Mesenchymal stem cell (in vitro differentiated cells and primary cell): ENCODE measurements around the gene UNC13B.
A peak's percentile ranks its signal among the peaks of the same experiment; 100 is the strongest.

Source experiments
- DNase-seq: peaks from one replicate; pipeline ENCODE4 v3.0.0-alpha.2; 2013
- H2AFZ ChIP-seq: one replicate; pipeline ENCODE4 v1.6.1; 2013; ENCODE audit warnings: low read depth, mild to moderate bottlenecking, control low read depth, inconsistent platforms, low read length, moderate library complexity
- H2AK5ac ChIP-seq: 2 replicates; pipeline ENCODE4 v1.6.1; 2013; ENCODE audit warnings: low read length, moderate library complexity, mild to moderate bottlenecking, inconsistent platforms; ENCODE audit not compliant: severe bottlenecking
- H2BK120ac ChIP-seq: one replicate; pipeline ENCODE4 v1.6.1; 2013; ENCODE audit warnings: low read depth, mild to moderate bottlenecking, inconsistent platforms, low read length, moderate library complexity
- H2BK12ac ChIP-seq, 2 experiments: one replicate each; pipeline ENCODE4 v1.6.1; 2013; ENCODE audit warnings: inconsistent platforms in 2 of 2, low read length in 2 of 2, mild to moderate bottlenecking in 2 of 2, moderate library complexity in 2 of 2, control low read depth in 1 of 2
- H2BK15ac ChIP-seq: one replicate; pipeline ENCODE4 v1.6.1; 2013; ENCODE audit warnings: mild to moderate bottlenecking, low read depth, inconsistent platforms; ENCODE audit not compliant: poor library complexity, severe bottlenecking
- H2BK5ac ChIP-seq: 2 replicates; pipeline ENCODE4 v1.6.1; 2013; ENCODE audit warnings: low read depth, mild to moderate bottlenecking, low read length, control low read depth, inconsistent platforms; ENCODE audit not compliant: poor library complexity, severe bottlenecking
- H3K14ac ChIP-seq, 2 experiments: one replicate each; pipeline ENCODE4 v1.6.1; 2013; ENCODE audit warnings: inconsistent platforms in 2 of 2, low read length in 2 of 2, control low read depth in 1 of 2, mild to moderate bottlenecking in 1 of 2, moderate library complexity in 1 of 2
- H3K18ac ChIP-seq, 2 experiments: one replicate each; pipeline ENCODE4 v1.6.1; 2013; ENCODE audit warnings: inconsistent platforms in 2 of 2, low read length in 2 of 2, control low read depth in 1 of 2, low read depth in 1 of 2, mild to moderate bottlenecking in 1 of 2
- H3K23ac ChIP-seq, 2 experiments: one replicate each; pipeline ENCODE4 v1.6.1; 2013; ENCODE audit warnings: inconsistent platforms in 2 of 2, low read length in 2 of 2, mild to moderate bottlenecking in 2 of 2, moderate library complexity in 2 of 2, control low read depth in 1 of 2
- H3K27ac ChIP-seq: 2 replicates; pipeline ENCODE4 v1.5.1; 2013; ENCODE audit warnings: mild to moderate bottlenecking, moderate library complexity, low read length, control low read depth, inconsistent platforms; ENCODE audit not compliant: poor library complexity, severe bottlenecking
- H3K27me3 ChIP-seq, 2 experiments: 2 replicates each; pipeline versions ENCODE4 v1.6.1 to v1.7.0; 2013; ENCODE audit warnings: low read length in 2 of 2, mild to moderate bottlenecking in 2 of 2, moderate library complexity in 2 of 2, control low read depth in 1 of 2, inconsistent platforms in 1 of 2; ENCODE audit not compliant: control insufficient read depth in 1 of 2, insufficient read depth in 1 of 2
- H3K36me3 ChIP-seq, 2 experiments: 2 replicates each; pipeline versions ENCODE4 v1.6.1 to v1.7.0; 2013; ENCODE audit warnings: low read length in 2 of 2, control low read depth in 1 of 2, inconsistent platforms in 1 of 2, low read depth in 1 of 2, mild to moderate bottlenecking in 1 of 2; ENCODE audit not compliant: insufficient read depth in 2 of 2, control insufficient read depth in 1 of 2
- H3K4ac ChIP-seq, 2 experiments: one replicate each; pipeline ENCODE4 v1.6.1; 2013; ENCODE audit warnings: inconsistent platforms in 2 of 2, low read length in 2 of 2, mild to moderate bottlenecking in 2 of 2, moderate library complexity in 2 of 2, control low read depth in 1 of 2, low read depth in 1 of 2
- H3K4me1 ChIP-seq: 2 replicates; pipeline ENCODE4 v1.6.1; 2013; ENCODE audit warnings: low read depth, low read length, control low read depth; ENCODE audit not compliant: control insufficient read depth, insufficient read depth
- H3K4me2 ChIP-seq: 2 replicates; pipeline ENCODE4 v1.6.1; 2013; ENCODE audit warnings: low read length, mild to moderate bottlenecking, inconsistent platforms; ENCODE audit not compliant: poor library complexity, severe bottlenecking
- H3K4me3 ChIP-seq, 2 experiments: 2 replicates each; pipeline versions ENCODE4 v1.5.1 to v1.7.0; 2013; ENCODE audit warnings: low read length in 2 of 2, mild to moderate bottlenecking in 2 of 2, control low read depth in 1 of 2, low read depth in 1 of 2; ENCODE audit not compliant: insufficient read depth in 1 of 2
- H3K79me1 ChIP-seq: replicated peaks from 2 replicates; pipeline ENCODE4 v1.6.1; 2013; ENCODE audit warnings: mild to moderate bottlenecking, control low read depth, low read length, inconsistent platforms; ENCODE audit not compliant: poor library complexity, severe bottlenecking
- H3K9ac ChIP-seq: 2 replicates; pipeline ENCODE4 v1.7.0; 2013; ENCODE audit warnings: mild to moderate bottlenecking, low read length, moderate library complexity
- H3K9me3 ChIP-seq: 2 replicates; pipeline ENCODE4 v1.7.0; 2013; ENCODE audit warnings: mild to moderate bottlenecking, low read length; ENCODE audit not compliant: control insufficient read depth
- H4K8ac ChIP-seq: one replicate; pipeline ENCODE4 v1.6.1; 2013; ENCODE audit warnings: inconsistent platforms, mild to moderate bottlenecking, low read length, moderate library complexity
- H4K91ac ChIP-seq: one replicate; pipeline ENCODE4 v1.6.1; 2013; ENCODE audit warnings: mild to moderate bottlenecking, low read length, inconsistent platforms
- WGBS: methylation state at CpG from one replicate; pipeline ENCODE4 v1.1.7; 2013; ENCODE audit warnings: mixed read lengths; 5-methylcytosine and 5-hydroxymethylcytosine counted together

The UNC13B gene

GRCh38 chr9:35432076-35432475 lies 270.3 kb downstream of the UNC13B start:
- H3K23ac ChIP-seq = no peak overlapping the region
- no peaks in the 10 kb centered on the region for H3K4me1 ChIP-seq
- H3K9ac ChIP-seq = no peak overlapping the region
- no peak overlapping the region for H4K91ac ChIP-seq
- no peak overlapping the region for H3K18ac ChIP-seq
- no peak overlapping the region for H2AFZ ChIP-seq
- no peak for DNase-seq
- H2BK12ac ChIP-seq = no peak overlapping the region
- no peaks in the 10 kb centered on the region for H3K79me1 ChIP-seq
- no peak overlapping the region for H3K4me2 ChIP-seq
- no peak overlapping the region for H3K4ac ChIP-seq
- H2BK15ac ChIP-seq = no peak overlapping the region
- no peak overlapping the region for H3K14ac ChIP-seq
- H3K4me3 ChIP-seq = no peak overlapping the region
- 91% methylated on average over 1 of the region's 2 CpGs for WGBS
- no peak overlapping the region for H2AK5ac ChIP-seq
- no peak overlapping the region for H2BK5ac ChIP-seq
- no peaks in the 10 kb centered on the region for H3K36me3 ChIP-seq
- H3K27ac ChIP-seq = no peak overlapping the region
- H4K8ac ChIP-seq = no peak overlapping the region
- H2BK120ac ChIP-seq = no peak overlapping the region
- H3K9me3 ChIP-seq = peaks cover 5% of the 10 kb centered on the region
- H3K27me3 ChIP-seq = peaks cover 0 to 7% of the 10 kb centered on the region in 2 experiments

DNA sequence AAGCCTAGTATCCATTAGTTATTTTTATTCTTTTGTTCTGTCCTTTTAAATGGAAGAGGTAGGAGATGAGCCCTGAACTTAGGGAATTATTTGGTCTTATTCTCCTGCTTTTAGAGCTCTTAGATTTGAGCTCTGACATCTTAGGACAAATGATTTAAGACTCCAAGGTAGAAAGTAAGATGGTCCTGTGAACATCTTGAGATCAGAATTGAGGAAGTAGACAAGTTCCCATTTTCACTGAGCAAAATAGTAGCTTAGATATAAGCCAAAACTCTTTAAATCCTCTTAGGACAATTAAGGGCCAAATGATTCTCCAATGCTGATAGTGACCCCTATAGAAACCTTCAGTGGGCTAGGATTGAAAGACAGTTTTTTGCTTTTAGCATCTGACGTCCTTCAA lies 275.1 kb downstream of the UNC13B start:
- no peak overlapping the region for H2AK5ac ChIP-seq
- no peak overlapping the region for H2AFZ ChIP-seq
- no peak overlapping the region for H2BK15ac ChIP-seq
- no peaks in the 10 kb centered on the region for H3K4me1 ChIP-seq
- 89% methylated on average over 1 of the region's 1 CpG for WGBS
- H2BK120ac ChIP-seq = no peak overlapping the region
- no peak overlapping the region for H3K9ac ChIP-seq
- no peak overlapping the region for H3K14ac ChIP-seq
- no peak overlapping the region for H3K4me2 ChIP-seq
- DNase-seq = no peak
- H2BK5ac ChIP-seq = no peak overlapping the region
- no peak overlapping the region for H4K8ac ChIP-seq
- H3K27me3 ChIP-seq = peaks cover 0 to 7% of the 10 kb centered on the region in 2 experiments
- no peaks in the 10 kb centered on the region for H3K79me1 ChIP-seq
- no peak overlapping the region for H3K18ac ChIP-seq
- H3K4me3 ChIP-seq = no peak overlapping the region
- H3K4ac ChIP-seq = no peak overlapping the region
- H4K91ac ChIP-seq = no peak overlapping the region
- H3K36me3 ChIP-seq = no peaks in the 10 kb centered on the region
- H3K9me3 ChIP-seq = no peaks in the 10 kb centered on the region
- H3K27ac ChIP-seq = no peak overlapping the region
- no peak overlapping the region for H3K23ac ChIP-seq
- H2BK12ac ChIP-seq = no peak overlapping the region

DNA sequence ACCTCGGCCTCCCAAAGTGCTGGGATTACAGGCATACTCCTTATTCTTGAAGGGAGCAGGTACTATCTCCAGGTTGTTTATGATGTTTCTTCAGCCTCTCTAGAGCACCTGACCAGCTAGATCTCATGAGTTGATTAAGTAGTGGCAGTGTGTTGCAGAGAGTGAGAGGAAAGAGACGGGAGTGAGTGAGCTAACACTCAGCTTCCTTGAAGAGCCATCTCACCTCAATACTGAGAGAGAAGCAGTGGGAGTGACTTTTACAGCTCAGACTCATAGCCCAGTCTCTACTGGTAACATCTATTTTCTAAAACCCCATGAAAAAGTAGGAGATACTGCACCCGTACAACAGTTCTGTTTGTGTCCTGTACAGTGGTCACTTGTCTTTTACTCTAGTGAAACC lies 284.2 kb downstream of the UNC13B start:
- Histone ChIP-seq H2BK15ac (no peak overlapping the region), H3K9me3 (no peaks in the 10 kb centered on the region), H3K27me3 (peaks cover 23 to 32% of the 10 kb centered on the region in 2 experiments), H3K14ac (no peak overlapping the region), H2BK120ac (no peak overlapping the region), H3K79me1 (no peaks in the 10 kb centered on the region), H3K9ac (no peak overlapping the region), H3K23ac (no peak overlapping the region), H3K18ac (no peak overlapping the region), H2BK12ac (no peak overlapping the region), H3K36me3 (no peaks in the 10 kb centered on the region), H3K4ac (no peak overlapping the region), H3K4me2 (no peak overlapping the region), H2AK5ac (no peak overlapping the region), H4K91ac (no peak overlapping the region), H2BK5ac (no peak overlapping the region), H3K4me1 (no peaks in the 10 kb centered on the region), H2AFZ (no peak overlapping the region), H4K8ac (no peak overlapping the region), H3K4me3 (no peak overlapping the region), H3K27ac (no peak overlapping the region)
- no peak for DNase-seq
- 90% methylated on average over 3 of the region's 3 CpGs for WGBS

DNA sequence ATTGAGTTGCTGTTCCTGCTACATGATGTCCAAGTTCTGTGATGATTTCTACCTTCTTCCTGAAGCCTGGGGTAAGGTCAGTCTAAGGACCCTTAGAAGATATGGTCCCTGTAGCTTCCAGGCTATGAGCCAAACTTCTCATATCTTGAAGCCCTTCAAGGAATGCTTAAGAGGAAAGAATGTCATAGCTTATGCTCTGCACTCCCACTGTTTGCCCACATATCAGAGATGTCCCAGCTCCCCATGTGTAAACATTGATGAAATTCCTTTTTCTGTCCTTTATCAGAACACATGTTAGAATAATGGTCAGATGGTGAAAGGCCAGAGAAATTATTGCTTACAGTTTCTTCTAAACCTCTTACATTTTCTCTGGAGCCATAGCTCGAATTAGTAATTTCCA lies 286.7 kb downstream of the UNC13B start:
- Histone ChIP-seq H3K9ac (no peak overlapping the region), H2BK120ac (no peak overlapping the region)

More for the DNA sequence above, 286.7 kb downstream of the UNC13B start:
- no peaks in the 10 kb centered on the region for H3K4me1 ChIP-seq
- H3K27me3 ChIP-seq = peaks cover 25 to 32% of the 10 kb centered on the region in 2 experiments
- H3K27ac ChIP-seq = no peak overlapping the region
- DNase-seq = peak; percentile 6
- H3K14ac ChIP-seq = no peak overlapping the region
- no peak overlapping the region for H2BK15ac ChIP-seq
- no peak overlapping the region for H4K91ac ChIP-seq
- no peaks in the 10 kb centered on the region for H3K36me3 ChIP-seq
- no peak overlapping the region for H2BK5ac ChIP-seq
- no peak overlapping the region for H3K4ac ChIP-seq
- no peak overlapping the region for H3K4me2 ChIP-seq
- no peak overlapping the region for H2AFZ ChIP-seq
- WGBS = 78% methylated on average over 1 of the region's 1 CpG
- no peak overlapping the region for H4K8ac ChIP-seq
- no peak overlapping the region for H3K23ac ChIP-seq
- no peak overlapping the region for H2AK5ac ChIP-seq
- H3K9me3 ChIP-seq = no peaks in the 10 kb centered on the region
- H3K79me1 ChIP-seq = no peaks in the 10 kb centered on the region
- no peak overlapping the region for H2BK12ac ChIP-seq
- H3K18ac ChIP-seq = no peak overlapping the region
- no peak overlapping the region for H3K4me3 ChIP-seq
